Smooth muscle cell (in vitro differentiated cells): ENCODE data around the gene SND1. TPM values are rescaled to one million over a fixed set of nuclear protein-coding genes. Genes with fewer than 3 reads are reported as not detected.

Source experiments
- DNase-seq: peaks from one replicate; lab custom pipeline; 2025; ENCODE audit not compliant: unreplicated experiment; lab: John Stamatoyannopoulos, UW
- H2AFZ ChIP-seq: fragments of 200-600 bp; sonication (generic); 2 replicates; pipeline ENCODE4 v1.6.0; 2016; ENCODE audit warnings: antibody characterized with exemption, low read depth, mild to moderate bottlenecking
- H3F3A ChIP-seq: fragments of 200-600 bp; sonication (generic); 2 replicates; pipeline ENCODE4 v1.6.0; 2017; ENCODE audit warnings: antibody characterized with exemption, low read depth
- H3K27ac ChIP-seq: fragments of 200-600 bp; sonication (generic); 2 replicates; pipeline ENCODE4 v1.5.1; 2016; ENCODE audit warnings: low read depth, mild to moderate bottlenecking
- H3K27me3 ChIP-seq: fragments of 200-600 bp; sonication (generic); 2 replicates; pipeline ENCODE4 v1.6.1; 2016; ENCODE audit warnings: low read depth, mild to moderate bottlenecking
- H3K36me3 ChIP-seq: fragments of 200-600 bp; sonication (generic); 2 replicates; pipeline ENCODE4 v1.5.1; 2016; ENCODE audit warnings: low read depth
- H3K4me1 ChIP-seq: fragments of 200-600 bp; sonication (generic); 2 replicates; pipeline ENCODE4 v1.5.1; 2016; ENCODE audit warnings: low read depth
- H3K4me2 ChIP-seq: fragments of 200-600 bp; sonication (generic); 2 replicates; pipeline ENCODE4 v1.6.0; 2016; ENCODE audit warnings: mild to moderate bottlenecking
- H3K4me3 ChIP-seq: fragments of 200-600 bp; sonication (generic); 2 replicates; pipeline ENCODE4 v1.5.1; 2016; ENCODE audit warnings: mild to moderate bottlenecking
- H3K79me2 ChIP-seq: fragments of 200-600 bp; sonication (generic); 2 replicates; pipeline ENCODE4 v1.6.0; 2016; ENCODE audit warnings: low read depth, mild to moderate bottlenecking
- H3K9ac ChIP-seq: fragments of 200-600 bp; sonication (generic); 2 replicates; pipeline ENCODE4 v1.6.0; 2016; ENCODE audit warnings: low read depth
- H3K9me3 ChIP-seq: fragments of 200-600 bp; sonication (generic); replicated peaks from 2 replicates; pipeline ENCODE4 v1.5.1; 2016; ENCODE audit warnings: low read depth
- H4K20me1 ChIP-seq: fragments of 200-600 bp; sonication (generic); 2 replicates; pipeline ENCODE4 v1.6.0; 2016; ENCODE audit warnings: low read depth
- CTCF ChIP-seq: fragments of 200-600 bp; sonication (generic); IDR thresholded peaks from 2 replicates; pipeline ENCODE4 v1.5.1; 2017; ENCODE audit warnings: borderline replicate concordance, mild to moderate bottlenecking, antibody characterized with exemption; ENCODE audit not compliant: insufficient read depth, poor library complexity, severe bottlenecking
- WGBS: methylation state at CpG from one replicate; pipeline ENCODE4 v1.1.7; 2016; ENCODE audit warnings: low lambda C conversion rate; 5-methylcytosine and 5-hydroxymethylcytosine counted together
- polyA plus RNA-seq: library from polyadenylated mRNA; unstranded; fragments of >200 nt; fragmentation: Nextera tagmentation; extraction: Ambion mirVana; gene quantifications from 2 replicates; pipeline ENCODE4 v1.2.1, GENCODE V29; 2016
- total RNA-seq: library from RNA; depleted of rRNA; stranded (reverse); fragments of >200 nt; gene quantifications from 2 replicates; pipeline ENCODE4 v1.2.3, GENCODE V29; 2014

The SND1 gene
- 129 and 187 TPM in 2 replicates for total RNA-seq
- 134 and 136 TPM in 2 replicates for polyA plus RNA-seq

- 1% methylated on average over 61 of the region's 67 CpGs for WGBS
- Histone ChIP-seq H3K27me3 (no peaks in the 10 kb centered on the region), H4K20me1 (peaks cover 41% of the 10 kb centered on the region), H3K79me2 (peaks cover 47% of the 10 kb centered on the region), H3K4me1 (peaks cover 33% of the 10 kb centered on the region), H3K36me3 (no peaks in the 10 kb centered on the region), H3K9ac (peak within 1 kb of the TSS; percentile 95), H3K9me3 (no peaks in the 10 kb centered on the region), H3K27ac (peak within 1 kb of the TSS; percentile 97), H3K4me2 (peak within 1 kb of the TSS; percentile 88), H2AFZ (peak within 1 kb of the TSS; percentile 94), H3K4me3 (peak within 1 kb of the TSS; percentile 81), H3F3A (no peaks in the 10 kb centered on the region)
- peak; percentile 90 for DNase-seq
- no peak for TF ChIP-seq CTCF
Measured at GRCh38 chr7:127651556-127652332, at the start of gene SND1. Gene SND1, plus strand, starts transcription at chr7:127652194. Its CDS starts 180 bp downstream, at chr7:127652374.

GRCh38 chr7:127608446-127608845 lies 43.5 kb upstream of the SND1 start:
- Histone ChIP-seq H3K4me3 (no peak overlapping the region), H3K27me3 (peaks cover 4% of the 10 kb centered on the region), H3K36me3 (no peaks in the 10 kb centered on the region), H3K4me2 (no peak overlapping the region), H3F3A (no peaks in the 10 kb centered on the region), H3K79me2 (no peaks in the 10 kb centered on the region), H3K9me3 (no peaks in the 10 kb centered on the region), H2AFZ (no peak overlapping the region), H3K4me1 (no peaks in the 10 kb centered on the region), H4K20me1 (no peaks in the 10 kb centered on the region), H3K9ac (no peak overlapping the region), H3K27ac (no peak overlapping the region)
- no peak for DNase-seq
- WGBS: 85% methylated on average over 6 of the region's 6 CpGs
- no peak for TF ChIP-seq CTCF

- no peaks in the 10 kb centered on the region for H3K36me3 ChIP-seq
- no peaks in the 10 kb centered on the region for H3K4me1 ChIP-seq
- no peak overlapping the region for H3K9ac ChIP-seq
- no peak overlapping the region for H3K4me3 ChIP-seq
- H3K9me3 ChIP-seq: no peaks in the 10 kb centered on the region
- no peaks in the 10 kb centered on the region for H4K20me1 ChIP-seq
- peaks cover 10% of the 10 kb centered on the region for H3K27me3 ChIP-seq
- H3K79me2 ChIP-seq: no peaks in the 10 kb centered on the region
- DNase-seq: no peak
- 78% methylated on average over 6 of the region's 6 CpGs for WGBS
- no peak for TF ChIP-seq CTCF
- H3F3A ChIP-seq: no peaks in the 10 kb centered on the region
- H3K27ac ChIP-seq: no peak overlapping the region
- no peak overlapping the region for H2AFZ ChIP-seq
- H3K4me2 ChIP-seq: no peak overlapping the region
Measured at GRCh38 chr7:127609297-127609696, 42.7 kb upstream of the SND1 start.

GRCh38 chr7:127612263-127612662 lies 39.7 kb upstream of the SND1 start:
- no peak for TF ChIP-seq CTCF
- H3K36me3 ChIP-seq: no peaks in the 10 kb centered on the region
- H3K27me3 ChIP-seq: peaks cover 40% of the 10 kb centered on the region
- H2AFZ ChIP-seq: no peak overlapping the region
- H3K9me3 ChIP-seq: no peaks in the 10 kb centered on the region
- no peaks in the 10 kb centered on the region for H3K4me1 ChIP-seq
- H3K79me2 ChIP-seq: no peaks in the 10 kb centered on the region
- no peak overlapping the region for H3K4me3 ChIP-seq
- DNase-seq: no peak
- no peak overlapping the region for H3K4me2 ChIP-seq
- no peaks in the 10 kb centered on the region for H3F3A ChIP-seq
- H3K27ac ChIP-seq: no peak overlapping the region
- no peaks in the 10 kb centered on the region for H4K20me1 ChIP-seq
- WGBS: 90% methylated on average over 1 of the region's 1 CpG
- H3K9ac ChIP-seq: no peak overlapping the region
